Mesodermal cell (in vitro differentiated cells): ENCODE results near the gene SLC6A4.
"Not testable (repeated sequence)": the region's sequence is repeated elsewhere in the genome, so short reads cannot be mapped to it uniquely, and the experiment has no call there.

ENCODE experiments used
- H3K27ac ChIP-seq: 2 replicates; pipeline ENCODE4 v1.7.0; 2013; ENCODE audit warnings: mild to moderate bottlenecking, low read depth, low read length, moderate library complexity; ENCODE audit not compliant: severe bottlenecking
- H3K36me3 ChIP-seq: 2 replicates; pipeline ENCODE4 v1.7.1; 2013; ENCODE audit warnings: mild to moderate bottlenecking, low read length, moderate library complexity; ENCODE audit not compliant: control insufficient read depth, insufficient read depth
- H3K4me1 ChIP-seq: one replicate; pipeline ENCODE4 v1.7.1; 2013; ENCODE audit warnings: mild to moderate bottlenecking, low read length; ENCODE audit not compliant: insufficient read depth, control insufficient read depth, poor library complexity, severe bottlenecking
- H3K4me3 ChIP-seq: 2 replicates; pipeline ENCODE4 v1.7.0; 2013; ENCODE audit warnings: low read length, control low read depth, mild to moderate bottlenecking; ENCODE audit not compliant: insufficient read depth, poor library complexity, severe bottlenecking; ENCODE audit errors: extremely low read depth
- H3K9me3 ChIP-seq: 2 replicates; pipeline ENCODE4 v1.7.1; 2013; ENCODE audit warnings: mild to moderate bottlenecking, low read length, moderate library complexity; ENCODE audit not compliant: control insufficient read depth
- WGBS, 2 experiments: methylation state at CpG; one replicate each; pipeline ENCODE4 v1.1.5; 2013; ENCODE audit warnings: missing lambda C conversion rate in 2 of 2; ENCODE audit not compliant: insufficient coverage in 2 of 2; 5-methylcytosine and 5-hydroxymethylcytosine counted together

The SLC6A4 gene

DNA sequence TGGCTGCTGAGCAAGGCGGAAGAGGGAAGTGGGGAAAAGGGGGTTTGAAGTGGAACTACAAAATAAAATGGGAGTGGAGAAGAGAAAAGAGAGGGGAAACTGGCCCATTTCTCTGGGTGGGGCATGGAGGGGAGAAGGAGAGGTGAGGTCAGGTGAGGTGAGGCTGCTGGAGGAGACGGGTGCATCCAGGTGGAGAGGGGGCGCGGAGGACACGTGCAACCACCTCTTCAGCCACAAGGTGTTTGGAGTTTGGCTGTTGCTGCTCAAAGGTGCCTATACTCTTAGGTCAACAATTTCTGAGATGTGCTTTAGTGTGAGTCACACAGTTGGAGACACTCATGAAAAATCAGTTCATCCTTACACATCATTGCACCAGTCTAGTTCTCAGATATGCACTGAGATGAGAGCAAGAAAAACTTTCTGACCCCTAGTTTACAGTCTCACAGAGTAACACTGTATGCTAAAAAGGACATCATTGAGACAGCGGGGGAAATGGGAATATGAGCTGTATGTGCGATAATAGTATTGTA is 4.8 kb downstream of the SLC6A4 start:
- Histone ChIP-seq H3K4me1 (no peaks in the 10 kb centered on the region), H3K27ac (no peak overlapping the region), H3K36me3 (no peaks in the 10 kb centered on the region), H3K4me3 (no peak overlapping the region), H3K9me3 (no peaks in the 10 kb centered on the region)
- WGBS, 2 experiments: 83 to 87% methylated on average over 6 to 7 of the region's 7 CpGs

DNA sequence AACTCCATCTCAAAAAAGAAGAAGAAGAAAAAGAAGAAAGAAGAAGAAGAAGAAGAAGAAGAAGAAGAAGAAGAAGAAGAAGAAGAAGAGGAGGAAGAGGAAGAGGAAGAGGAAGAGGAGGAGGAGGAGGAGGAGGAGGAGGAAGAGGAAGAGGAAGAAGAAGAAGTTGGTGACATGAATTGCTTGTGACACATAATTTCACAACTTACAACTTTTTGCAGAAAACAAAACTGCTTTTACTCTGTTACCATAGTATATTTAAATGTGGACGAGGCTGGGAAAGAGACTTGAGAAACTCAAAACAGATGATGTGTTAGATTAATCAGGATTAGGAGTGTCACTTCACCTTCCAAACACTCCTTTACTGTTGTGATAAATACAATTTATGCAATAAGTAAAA is 5.5 kb downstream of the SLC6A4 start:
- H3K27ac ChIP-seq, H3K4me1 ChIP-seq, H3K36me3 ChIP-seq, H3K4me3 ChIP-seq, H3K9me3 ChIP-seq: not testable (repeated sequence)
- WGBS, 2 experiments: no CpG with 5 or more reads among the region's 1 CpG

DNA sequence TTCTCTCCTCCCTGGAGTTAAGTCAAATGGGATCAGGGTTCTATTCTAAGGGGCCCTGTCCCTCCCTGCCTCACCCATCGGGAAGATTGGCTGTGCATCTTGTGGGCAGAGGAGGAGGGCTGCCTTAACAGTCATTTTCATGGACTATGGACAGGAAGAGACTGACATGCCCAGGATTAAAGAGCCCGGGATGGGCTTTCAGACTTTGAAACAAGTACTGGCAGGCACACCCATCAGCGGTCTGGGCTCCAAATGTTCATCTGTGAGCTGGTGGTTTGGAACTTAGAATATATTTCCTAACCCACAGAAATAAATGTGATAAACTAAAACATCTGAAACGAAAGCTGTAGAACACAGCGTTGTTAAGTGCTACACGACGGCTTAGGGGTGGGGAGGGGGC is 6.5 kb downstream of the SLC6A4 start:
- H3K4me1 ChIP-seq: peaks cover 6% of the 10 kb centered on the region
- 86 to 92% methylated on average over 4 to 6 of the region's 7 CpGs for WGBS, 2 experiments
- H3K27ac ChIP-seq: no peak overlapping the region
- no peaks in the 10 kb centered on the region for H3K9me3 ChIP-seq
- no peak overlapping the region for H3K4me3 ChIP-seq
- no peaks in the 10 kb centered on the region for H3K36me3 ChIP-seq

DNA sequence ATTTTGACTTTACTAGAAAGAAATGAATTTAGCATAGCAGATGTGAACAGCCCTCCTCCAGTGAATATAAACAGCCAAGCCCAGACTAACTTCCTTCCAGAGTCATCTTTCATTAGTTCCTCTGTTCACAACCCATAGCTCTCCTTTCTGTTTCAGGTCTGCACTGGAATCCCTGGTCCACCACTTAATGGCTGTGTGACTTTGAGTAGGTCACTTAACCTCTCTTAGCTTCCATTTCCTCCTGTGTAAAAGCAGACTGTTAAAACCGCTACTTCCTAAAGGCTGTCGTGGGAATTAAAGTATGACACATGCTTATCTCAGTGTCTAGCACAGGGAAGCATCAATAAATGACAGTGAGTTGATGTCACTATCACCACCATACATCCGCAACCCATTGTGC is 7.5 kb downstream of the SLC6A4 start:
- 90 to 100% methylated on average over 1 to 2 of the region's 3 CpGs for WGBS, 2 experiments
- no peaks in the 10 kb centered on the region for H3K9me3 ChIP-seq

DNA sequence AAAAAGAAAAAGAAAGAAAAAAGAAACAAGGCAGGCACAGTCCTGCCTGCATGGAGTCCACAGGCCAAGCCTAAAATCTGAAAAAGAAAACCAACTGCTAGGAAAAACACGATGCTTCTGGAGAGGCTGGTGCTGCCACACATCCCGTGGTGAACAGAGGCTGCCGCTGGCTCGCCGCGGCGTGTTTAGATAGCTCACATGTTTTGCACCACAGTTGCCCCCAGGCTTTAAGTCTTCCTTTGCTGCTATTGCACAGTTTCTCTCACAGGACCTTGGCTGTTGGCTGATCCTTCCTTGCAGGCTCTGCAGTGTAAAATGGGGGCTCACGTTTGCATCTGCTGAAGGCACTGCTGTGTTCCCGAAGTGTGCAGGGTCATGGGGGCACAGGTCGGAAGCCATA is 8.6 kb downstream of the SLC6A4 start:
- WGBS, 2 experiments: 96% methylated on average over 10 of the region's 10 CpGs
- no peak overlapping the region for H3K4me3 ChIP-seq
- no peaks in the 10 kb centered on the region for H3K9me3 ChIP-seq
- H3K36me3 ChIP-seq: no peaks in the 10 kb centered on the region
- H3K4me1 ChIP-seq: peaks cover 6% of the 10 kb centered on the region
- no peak overlapping the region for H3K27ac ChIP-seq

More for the DNA sequence above, 7.5 kb downstream of the SLC6A4 start:
- Histone ChIP-seq H3K27ac (no peak overlapping the region), H3K4me1 (peaks cover 6% of the 10 kb centered on the region), H3K36me3 (no peaks in the 10 kb centered on the region), H3K4me3 (no peak overlapping the region)

DNA sequence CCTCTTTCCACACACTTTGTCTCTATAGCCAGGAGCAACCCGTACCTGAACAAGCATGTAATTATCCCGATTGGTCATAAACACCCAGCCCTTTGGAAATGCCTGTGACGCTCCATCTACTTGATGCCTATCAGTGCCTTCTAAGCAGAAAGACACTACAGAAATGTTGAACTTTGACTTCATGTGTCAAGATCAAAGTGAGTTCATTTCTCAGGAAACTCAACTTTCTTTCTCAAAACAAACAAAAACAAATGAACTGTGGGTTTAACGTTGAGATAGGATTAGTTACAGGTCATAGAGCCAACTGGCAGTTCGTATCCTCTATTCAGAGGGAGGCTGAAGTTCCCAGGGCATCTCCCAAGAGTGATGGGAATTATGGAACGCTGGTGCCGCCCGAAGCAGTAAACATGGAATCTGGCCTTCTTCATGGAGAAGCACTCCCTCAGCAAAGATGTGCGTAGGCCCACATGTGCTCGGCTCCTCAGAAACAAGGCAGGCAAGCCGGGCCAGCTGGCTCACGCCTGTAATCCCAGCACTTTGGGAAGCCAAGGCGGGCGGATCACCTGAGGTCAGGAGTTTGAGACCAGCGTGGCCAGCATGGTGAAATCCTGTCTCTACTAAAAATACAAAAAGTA is 9.5 kb downstream of the SLC6A4 start:
- WGBS, 2 experiments: 83 to 87% methylated on average over 14 to 15 of the region's 15 CpGs
- H3K4me1 ChIP-seq: peaks cover 6% of the 10 kb centered on the region
- H3K9me3 ChIP-seq: no peaks in the 10 kb centered on the region
- H3K4me3 ChIP-seq: no peak overlapping the region
- no peaks in the 10 kb centered on the region for H3K36me3 ChIP-seq
- no peak overlapping the region for H3K27ac ChIP-seq

DNA sequence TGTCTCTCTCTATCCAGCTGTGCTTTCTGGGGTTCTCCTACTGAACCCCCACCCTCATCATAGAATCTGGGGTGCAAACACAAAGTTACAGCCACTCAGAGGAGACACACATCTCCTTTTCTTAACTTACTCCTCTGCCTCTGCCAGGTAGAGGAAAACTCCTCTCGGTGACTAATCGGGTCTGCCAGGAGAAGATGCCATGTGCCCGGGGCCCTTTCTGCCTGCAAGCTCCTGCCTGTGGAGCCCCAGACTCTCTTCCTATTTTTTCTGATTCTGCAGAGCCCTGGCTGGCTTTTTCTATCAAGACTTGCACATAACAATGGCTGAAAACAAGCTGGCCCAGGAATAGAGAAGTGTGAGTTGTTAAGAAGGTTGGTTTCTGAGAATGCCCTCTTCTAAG is 10.4 kb downstream of the SLC6A4 start:
- H3K27ac ChIP-seq: no peak overlapping the region
- no peaks in the 10 kb centered on the region for H3K9me3 ChIP-seq
- no peaks in the 10 kb centered on the region for H3K36me3 ChIP-seq
- WGBS, 2 experiments: 84 to 91% methylated on average over 3 of the region's 3 CpGs
- peaks cover 6% of the 10 kb centered on the region for H3K4me1 ChIP-seq
- no peak overlapping the region for H3K4me3 ChIP-seq

DNA sequence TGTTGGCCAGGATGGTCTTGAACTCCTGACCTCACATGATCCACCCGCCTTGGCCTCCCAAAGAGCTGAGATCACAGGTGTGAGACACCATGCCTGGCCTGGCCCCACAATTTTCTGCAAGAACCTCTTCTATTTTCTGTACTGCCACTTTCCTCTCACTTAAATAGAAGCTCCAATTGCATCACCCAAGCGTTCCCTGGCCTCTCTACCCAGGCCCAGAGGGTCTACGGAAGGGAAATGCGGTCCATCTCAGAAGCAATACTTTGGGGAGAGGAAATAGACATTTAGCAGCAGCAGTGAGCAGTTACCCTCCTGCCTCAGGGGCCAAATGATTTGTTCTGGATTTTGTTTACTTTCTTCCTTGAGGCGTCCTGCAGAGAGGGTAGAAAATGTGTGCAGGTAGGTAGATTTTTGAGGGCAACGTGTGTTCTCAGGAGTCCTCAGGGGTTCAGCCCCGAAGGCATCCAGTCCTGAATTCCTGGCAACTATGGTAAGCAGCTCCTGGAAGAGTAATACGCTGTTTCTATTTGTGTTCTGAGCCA is 11.0 kb downstream of the SLC6A4 start:
- WGBS, 2 experiments: 79 to 82% methylated on average over 6 of the region's 8 CpGs
- H3K4me3 ChIP-seq: no peak overlapping the region

DNA sequence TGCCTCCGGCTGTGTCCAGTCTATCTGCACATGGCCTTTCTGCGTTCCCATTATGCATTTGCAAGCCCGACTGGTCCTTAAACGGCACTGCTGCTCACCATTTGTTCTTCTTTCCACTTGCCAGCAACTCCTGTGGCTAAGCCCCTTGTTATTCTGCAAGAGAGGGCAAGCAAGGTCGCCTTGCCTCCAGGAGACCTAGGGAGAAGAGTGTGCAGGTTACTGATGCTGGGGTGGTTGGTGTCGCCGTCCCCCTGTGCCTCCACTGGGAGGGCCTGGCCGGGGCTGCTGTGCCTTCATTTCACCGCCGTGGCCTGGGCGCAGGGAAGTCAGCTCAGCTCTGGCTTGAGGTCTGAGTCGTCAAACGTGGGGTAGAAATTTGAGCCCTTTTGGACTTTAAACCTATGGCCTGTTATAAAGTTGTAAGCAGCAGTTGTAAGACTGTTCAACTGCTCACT is 12.7 kb downstream of the SLC6A4 start:
- WGBS, 2 experiments: 88 to 94% methylated on average over 12 to 13 of the region's 13 CpGs
- Histone ChIP-seq H3K4me1 (peaks cover 6% of the 10 kb centered on the region), H3K27ac (no peak overlapping the region), H3K36me3 (no peaks in the 10 kb centered on the region), H3K9me3 (no peaks in the 10 kb centered on the region), H3K4me3 (no peak overlapping the region)

More for the DNA sequence above, 11.0 kb downstream of the SLC6A4 start:
- no peaks in the 10 kb centered on the region for H3K36me3 ChIP-seq
- H3K27ac ChIP-seq: no peak overlapping the region
- H3K9me3 ChIP-seq: no peaks in the 10 kb centered on the region
- peaks cover 6% of the 10 kb centered on the region for H3K4me1 ChIP-seq

DNA sequence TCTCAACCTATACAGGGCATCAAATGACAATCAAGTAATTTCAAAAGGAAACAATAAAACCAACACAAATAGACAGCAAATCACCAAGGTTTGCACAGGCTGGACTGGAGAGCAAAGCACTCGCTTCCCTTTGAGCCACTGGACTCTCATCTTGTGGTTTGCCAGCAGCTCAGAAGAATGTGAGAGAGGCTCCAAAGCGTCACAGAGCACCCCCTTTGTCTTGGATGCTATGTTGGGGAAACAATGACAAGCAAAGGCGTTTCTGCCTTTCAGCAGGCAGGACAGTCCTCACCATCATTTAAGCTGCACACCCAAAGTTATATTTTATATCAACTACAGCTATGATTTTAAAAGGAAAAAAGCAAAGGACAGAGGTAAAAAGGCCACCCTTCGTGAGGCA is 13.2 kb downstream of the SLC6A4 start:
- 80 to 88% methylated on average over 2 to 3 of the region's 4 CpGs for WGBS, 2 experiments
- H3K9me3 ChIP-seq: no peaks in the 10 kb centered on the region
- H3K27ac ChIP-seq: no peak overlapping the region
- no peaks in the 10 kb centered on the region for H3K36me3 ChIP-seq
- H3K4me1 ChIP-seq: peaks cover 6% of the 10 kb centered on the region
- H3K4me3 ChIP-seq: no peak overlapping the region

DNA sequence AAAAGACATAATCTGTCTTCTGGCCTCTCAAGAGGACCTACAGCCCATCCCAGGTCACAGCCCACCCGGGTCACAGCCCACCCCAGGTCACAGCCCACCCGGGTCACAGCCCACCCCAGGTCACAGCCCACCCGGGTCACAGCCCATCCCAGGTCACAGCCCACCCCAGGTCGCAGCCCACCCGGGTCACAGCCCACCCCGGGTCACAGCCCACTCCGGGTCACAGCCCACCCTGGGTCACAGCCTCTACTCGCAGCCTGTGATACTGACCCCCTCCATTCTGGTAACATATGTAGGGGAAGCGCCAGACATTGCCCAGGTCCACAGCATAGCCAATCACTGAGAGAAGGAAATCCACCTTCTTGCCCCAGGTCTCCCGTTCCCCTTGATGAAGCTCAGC is 14.2 kb downstream of the SLC6A4 start:
- Histone ChIP-seq H3K4me1 (peaks cover 6% of the 10 kb centered on the region), H3K27ac (no peak overlapping the region), H3K36me3 (no peaks in the 10 kb centered on the region), H3K9me3 (no peaks in the 10 kb centered on the region), H3K4me3 (no peak overlapping the region)
- WGBS, 2 experiments: 92% methylated on average over 2 to 4 of the region's 10 CpGs
